GM19023 (cell line): Measurements from ENCODE around the gene MEIOB.
"Not testable (repeated sequence)": the region's sequence is repeated elsewhere in the genome, so short reads cannot be mapped to it uniquely, and the experiment has no call there.

Source experiments
- ATAC-seq: cut with Tn5 transposase; IDR thresholded peaks from one replicate; pipeline ENCODE4 v1.9.1; 2021; ENCODE audit warnings: mild to moderate bottlenecking, moderate library complexity; ENCODE audit not compliant: unreplicated experiment

The MEIOB gene

DNA sequence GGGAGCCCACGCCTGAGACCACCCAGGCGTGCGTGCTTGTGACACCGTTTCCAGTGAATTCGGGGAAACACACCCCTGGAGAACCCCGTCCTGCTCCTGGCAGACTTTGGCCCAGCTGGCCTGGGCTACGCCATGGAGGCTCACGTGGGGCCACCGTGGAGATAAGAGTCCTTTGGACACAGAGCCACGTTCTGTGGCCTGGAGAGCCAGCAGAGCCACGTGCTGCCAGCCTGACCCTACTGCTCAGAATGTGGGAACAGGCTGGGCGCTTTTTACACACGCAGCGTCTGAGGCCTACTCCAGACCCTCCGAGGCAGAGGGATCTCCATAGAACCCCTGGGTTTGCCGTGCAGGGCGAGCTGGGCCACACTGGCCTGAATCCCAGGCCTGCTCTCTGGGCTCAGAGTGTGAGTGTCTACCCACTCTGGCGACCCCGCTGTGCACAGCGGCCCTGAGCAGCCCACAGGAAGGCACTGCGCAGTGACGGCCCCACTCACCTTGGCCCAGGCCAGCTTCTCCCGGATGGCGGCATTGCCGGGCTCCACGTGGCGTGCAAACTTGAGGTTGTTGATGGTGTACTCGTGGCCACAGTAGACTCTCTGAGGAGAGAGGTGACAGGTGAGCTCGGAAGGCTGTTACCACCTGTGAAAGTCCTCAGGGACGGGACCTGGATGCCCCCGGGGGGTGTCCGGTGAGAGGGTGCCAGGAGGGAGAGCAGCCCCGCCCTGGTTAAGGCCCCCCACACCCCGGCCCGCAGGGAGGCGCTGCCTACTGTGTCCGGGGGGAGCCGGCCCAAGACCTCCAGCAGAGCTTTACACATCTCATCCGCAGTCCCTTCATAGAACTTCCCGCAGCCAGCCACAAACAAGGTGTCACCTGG lies 55.3 kb downstream of the MEIOB start:
- no peak for ATAC-seq

DNA sequence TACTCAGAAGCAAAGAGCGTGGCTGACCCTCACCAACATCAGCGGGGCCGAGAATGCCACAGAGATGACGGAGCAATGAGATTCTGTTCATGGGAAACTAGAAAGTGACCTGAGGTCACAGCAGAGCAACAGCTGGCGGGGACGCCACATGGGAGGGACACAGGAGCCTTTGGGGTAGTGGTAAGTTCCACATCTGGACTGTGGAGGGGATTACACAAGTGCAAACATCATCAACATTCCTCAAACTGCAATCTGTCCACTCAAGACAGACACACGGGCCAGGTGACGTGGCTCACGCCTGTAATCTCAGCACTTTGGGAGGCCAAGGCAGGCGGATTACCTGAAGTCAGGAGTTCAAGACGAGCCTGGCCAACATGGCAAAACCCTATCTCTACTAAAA lies 56.5 kb downstream of the MEIOB start:
- no peak for ATAC-seq

DNA sequence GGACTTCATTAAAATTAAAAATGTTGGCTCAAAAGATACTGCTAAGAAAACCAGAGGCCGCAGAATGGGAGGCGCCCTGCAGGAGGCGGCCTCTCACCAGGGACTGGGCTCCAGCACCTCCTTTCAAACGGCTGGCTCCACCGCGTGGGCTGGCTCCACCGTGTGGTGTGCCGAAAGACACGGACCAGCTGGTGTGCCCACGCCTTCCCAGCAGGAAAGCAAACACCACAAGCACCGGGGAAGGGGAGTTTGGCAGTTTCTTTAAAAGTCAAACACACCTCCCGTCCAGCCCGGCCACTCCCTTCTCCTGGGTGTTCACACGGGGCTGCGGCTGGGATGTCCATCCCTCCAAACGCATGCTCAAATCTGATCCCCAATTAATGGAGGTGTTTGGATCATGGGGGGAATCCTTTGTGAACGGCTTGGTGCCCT lies 59.2 kb downstream of the MEIOB start:
- no peak for ATAC-seq

DNA sequence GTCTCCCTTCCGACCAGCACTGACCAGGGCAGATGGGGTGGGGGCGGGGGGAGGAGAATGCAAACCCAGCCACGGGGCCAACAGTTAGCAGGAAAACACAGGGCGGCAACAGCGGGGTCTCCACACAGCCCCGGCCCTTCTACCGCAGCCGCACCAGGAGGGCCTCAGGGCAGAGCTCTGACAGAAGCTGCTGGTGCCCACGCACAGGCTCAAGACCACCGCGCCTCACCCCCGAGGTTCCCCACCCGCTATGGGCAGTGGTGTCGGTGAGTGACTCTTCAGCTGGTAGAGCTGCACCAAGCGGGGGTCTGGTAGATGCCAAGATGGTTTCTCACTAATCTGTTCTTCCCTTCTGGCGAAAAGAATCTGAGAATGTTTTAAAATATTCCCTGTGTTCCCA lies 61.4 kb downstream of the MEIOB start:
- no peak for ATAC-seq

DNA sequence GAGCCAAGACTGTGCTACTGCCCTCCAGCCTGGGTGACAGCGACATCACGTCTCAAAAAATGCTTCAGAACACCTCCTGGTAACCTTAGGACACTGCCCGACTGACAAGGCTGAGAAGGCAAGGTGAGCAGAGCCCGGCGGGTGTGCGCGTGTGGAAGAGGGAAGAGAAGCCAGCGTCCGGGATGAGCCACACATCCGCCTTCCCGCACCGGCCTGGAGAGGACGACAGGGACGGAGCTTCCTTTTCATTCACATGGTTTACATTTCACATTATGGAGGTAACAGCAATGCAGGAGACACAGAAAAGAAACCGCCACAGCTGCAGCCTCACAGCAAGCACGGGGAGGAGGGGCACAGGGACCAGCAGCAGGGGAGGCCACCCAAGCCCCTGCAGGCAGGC lies 61.9 kb downstream of the MEIOB start:
- ATAC-seq, result no peak

DNA sequence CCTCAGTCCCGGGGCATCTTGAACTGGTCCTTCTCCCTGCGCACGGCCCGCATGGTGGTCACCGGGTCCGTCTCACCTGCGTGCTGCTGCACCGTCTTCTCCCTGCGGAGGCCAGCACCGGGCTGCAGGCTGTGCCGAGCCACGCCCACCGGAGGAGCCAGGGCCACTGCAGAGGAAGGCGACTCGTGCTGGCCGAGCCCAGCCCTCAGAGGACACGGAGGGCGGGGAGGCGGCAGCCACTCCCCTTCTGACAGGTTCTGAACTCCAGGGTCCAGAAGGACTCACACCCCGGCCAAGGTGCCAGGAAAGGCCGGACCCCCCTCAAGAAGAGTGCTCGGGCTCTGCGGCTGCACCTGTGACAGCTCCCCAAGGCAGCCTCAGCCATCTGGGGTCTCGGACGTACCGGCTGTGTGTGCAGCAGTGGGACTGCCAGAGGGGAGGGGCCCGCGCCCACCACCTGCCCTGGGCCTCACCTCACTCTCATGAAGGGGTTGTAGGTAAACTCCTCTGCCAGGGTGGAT lies 62.6 kb downstream of the MEIOB start:
- ATAC-seq, result no peak

DNA sequence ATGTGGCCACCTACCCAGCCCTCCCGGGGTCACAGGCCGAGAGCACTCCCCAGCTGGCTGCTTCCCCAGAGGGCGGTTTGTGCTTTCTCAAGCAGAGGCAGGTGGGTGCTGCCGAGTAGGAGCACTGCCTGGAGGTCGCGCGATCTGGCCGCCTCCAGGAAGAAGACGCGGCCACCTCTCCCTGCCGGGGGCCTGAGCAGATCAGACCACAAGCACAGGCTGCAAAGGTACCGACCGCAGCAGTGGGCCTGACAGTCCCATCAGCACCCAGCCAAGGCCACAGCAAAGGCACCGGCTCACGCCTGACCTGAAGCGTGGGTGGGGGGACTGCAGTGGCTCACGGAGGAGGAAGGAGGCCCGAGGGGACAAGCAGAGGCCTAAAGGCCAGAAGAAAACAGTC lies 63.3 kb downstream of the MEIOB start:
- no peak for ATAC-seq

DNA sequence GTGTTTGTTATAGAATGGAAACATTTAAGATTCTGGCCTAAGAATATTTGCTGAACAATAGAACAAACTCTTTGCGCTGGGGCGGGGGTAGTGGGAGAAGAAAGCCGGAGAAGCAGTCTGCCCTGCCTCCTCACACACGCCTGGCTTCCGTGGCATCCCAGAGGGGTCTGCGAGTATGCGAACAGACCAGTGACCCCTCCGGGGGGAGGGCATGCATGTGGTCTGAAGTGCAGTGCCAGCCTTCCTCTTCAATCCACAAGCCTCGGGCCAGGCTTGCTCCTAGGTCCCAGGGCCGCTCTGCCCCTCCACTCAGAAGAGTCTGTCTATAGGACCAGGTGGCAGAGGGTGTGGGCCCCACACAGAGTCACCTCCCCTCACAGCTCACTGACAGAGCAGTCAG lies 64.3 kb downstream of the MEIOB start:
- ATAC-seq, result no peak

DNA sequence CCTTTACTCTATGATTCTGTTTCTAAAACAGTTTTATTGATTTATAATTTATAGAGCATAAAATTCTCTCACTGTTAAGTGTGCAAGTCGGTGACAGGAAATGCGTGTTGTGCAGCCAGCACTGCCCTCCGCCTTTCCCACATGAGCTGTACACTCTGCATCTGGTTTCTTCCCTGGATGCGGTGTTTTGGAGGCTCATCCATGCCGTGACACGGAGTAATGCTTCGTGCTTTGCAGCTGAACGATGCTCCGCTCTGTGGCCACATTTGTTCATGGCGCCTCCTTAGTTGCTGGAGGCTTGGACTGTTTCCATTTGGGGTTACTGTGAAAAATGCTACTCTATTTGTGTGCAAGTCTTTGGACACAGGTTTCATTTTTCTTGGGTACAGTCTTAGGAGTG lies 71.3 kb downstream of the MEIOB start:
- ATAC-seq, result no peak

DNA sequence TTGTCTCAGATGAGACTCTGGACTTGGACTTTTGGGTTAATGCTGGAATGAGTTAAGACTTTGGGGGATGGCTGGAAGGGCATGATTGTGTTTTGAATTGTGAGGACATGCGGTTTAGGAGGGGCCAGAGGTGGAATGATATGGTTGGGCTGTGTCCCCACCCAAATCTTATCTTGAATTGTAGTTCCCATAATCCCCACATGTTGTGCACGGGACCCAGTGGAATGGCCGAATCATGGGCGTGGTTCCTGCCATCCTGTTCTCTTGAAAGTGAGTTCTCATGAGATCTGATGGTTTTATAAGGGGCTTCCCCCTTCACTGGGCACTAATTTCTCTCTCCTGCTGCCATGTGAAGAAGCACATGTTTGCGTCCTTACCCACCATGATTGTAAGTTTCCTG lies 72.7 kb downstream of the MEIOB start:
- ATAC-seq, result not testable (repeated sequence)

DNA sequence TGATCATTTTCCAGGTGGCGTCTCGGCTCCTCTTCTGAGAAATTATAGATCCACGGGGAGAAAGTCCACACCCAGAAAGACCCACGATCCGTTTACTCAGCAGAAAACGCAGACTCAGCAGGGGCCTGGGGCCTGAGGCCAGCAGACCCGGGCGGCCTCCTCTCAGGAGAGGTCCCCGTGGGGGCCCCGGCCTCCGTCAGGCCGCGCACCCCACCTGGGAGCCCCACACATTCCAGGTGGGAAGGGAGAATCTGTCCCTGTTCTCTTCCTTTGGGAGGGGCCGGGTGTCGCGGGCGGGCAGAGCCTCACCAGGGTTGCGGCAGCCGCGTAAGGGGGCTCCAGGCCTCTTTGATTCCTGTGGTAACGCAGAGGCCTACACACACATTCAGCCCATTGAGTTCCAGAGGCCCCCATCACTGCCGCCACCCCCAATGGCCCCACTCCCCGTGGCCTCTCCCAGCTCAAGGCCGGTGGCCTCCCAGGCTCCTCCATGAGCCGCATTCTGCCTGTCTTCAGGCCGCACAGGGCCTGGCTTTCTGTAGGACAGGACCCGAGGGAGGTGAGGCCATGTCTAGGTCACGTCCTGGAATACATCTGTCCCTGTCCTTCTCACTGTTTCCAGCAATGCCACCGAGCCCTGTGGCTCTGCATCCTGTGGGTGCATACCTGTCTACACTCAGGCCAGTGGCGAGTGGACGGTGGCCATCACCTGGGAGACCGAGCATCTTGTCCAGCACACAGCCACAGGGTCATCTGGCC lies 76.9 kb downstream of the MEIOB start:
- no peak for ATAC-seq

DNA sequence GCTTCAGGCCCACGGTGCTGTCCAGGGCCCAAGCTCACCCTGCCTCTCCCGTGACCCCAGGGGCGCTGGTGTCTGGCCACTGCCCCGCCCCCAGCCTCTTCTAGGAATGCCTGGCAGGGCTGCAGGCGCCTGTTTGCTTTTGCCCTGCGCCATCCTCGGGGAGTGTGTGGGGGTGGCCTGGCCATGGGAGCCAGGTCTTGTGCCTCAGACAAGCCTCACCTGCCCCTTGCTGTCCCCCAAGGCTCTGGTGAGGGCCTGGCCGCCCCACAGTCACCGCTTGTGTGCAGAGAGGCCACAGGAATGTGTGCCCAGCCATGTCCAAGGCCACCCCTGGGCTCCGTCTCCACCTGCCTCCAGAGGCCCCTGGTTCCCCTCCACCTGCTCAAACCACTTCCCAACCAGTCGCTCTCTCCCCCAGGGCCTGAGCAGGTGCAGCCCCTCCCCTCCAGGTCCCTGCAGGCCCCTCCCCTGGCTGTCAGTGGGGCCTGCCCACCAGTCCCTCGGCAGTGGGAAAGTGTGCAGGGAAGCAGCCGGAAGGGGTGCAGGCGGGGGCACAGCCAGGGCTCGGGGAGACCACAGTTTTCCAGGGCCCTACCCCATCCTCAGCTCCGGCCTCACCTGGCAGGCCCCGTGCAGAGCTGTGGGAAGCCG lies 77.6 kb downstream of the MEIOB start:
- no peak for ATAC-seq

DNA sequence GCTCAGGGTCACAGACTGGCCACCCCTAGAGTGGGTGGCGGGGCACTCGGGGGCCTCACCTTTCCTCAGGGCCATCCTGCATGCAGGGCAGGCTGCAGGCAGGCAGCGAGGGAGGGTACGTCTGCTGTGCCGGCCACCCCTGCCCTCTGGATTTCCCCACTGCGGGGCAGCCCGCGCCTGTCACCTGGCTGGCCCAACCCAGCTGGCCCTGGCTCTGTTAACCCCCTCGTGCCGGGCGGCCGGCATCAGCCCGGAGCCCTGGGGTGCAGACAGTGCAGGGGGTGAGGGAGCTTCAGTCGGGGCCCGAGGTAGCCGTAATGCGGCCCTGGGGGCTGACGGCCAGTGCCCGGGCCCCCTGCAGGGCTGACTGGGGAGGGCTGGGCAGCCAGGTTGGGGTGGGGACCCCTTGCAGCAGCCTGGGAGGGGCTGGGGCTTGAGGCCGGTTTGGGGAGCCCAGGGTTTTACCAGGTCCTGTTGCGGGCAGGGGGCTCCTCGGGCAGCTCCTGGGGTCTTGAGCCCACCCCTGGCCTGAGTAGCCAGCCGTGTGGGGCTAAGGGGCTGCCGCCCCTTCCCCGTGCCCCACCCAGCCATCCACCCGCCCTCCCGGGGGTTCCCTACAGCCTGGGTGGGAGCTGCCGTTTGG lies 78.3 kb downstream of the MEIOB start, which contains the start of gene IGFALS:
TSS of gene IGFALS (minus strand) at position 128 of the 643 bp plus-strand sequence. CDS start at position 75, 53 bp downstream.
- no peak for ATAC-seq

DNA sequence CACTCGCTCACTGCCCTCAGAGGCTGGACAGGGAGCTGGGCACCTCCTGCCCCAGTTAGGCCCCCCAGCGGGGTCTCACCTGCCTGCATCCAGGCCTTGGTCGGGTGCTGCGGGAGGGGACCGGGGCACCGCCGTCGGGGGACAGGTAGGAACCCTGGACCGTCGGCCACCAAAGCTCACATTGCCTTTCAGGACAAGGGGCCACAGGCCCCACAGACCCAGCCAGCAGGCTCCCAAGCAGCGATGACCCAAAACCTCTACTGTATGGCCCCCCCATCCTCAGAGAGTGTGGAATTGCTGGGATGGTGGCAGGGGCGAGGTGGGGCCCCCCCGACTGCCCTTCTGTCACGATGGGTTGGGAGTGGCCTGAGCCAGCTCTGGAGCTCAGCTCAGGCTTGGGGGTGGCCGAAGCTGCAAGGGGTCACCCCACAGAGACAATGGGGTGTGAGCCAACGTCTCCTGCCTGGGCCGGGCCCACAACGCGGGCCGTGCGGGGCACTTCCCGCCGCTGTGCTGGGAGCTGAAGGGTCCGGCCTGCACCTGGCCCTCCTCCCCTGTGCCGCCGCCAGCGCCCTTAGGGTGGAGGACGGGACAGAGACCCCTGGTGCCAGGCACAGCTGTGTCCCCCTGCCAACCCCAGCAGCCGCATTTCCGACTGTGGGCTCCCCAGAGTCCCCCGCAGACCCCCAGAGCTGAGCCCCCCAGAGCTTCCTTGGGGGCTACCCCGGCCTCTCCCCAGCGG lies 79.0 kb downstream of the MEIOB start:
- ATAC-seq, result no peak

DNA sequence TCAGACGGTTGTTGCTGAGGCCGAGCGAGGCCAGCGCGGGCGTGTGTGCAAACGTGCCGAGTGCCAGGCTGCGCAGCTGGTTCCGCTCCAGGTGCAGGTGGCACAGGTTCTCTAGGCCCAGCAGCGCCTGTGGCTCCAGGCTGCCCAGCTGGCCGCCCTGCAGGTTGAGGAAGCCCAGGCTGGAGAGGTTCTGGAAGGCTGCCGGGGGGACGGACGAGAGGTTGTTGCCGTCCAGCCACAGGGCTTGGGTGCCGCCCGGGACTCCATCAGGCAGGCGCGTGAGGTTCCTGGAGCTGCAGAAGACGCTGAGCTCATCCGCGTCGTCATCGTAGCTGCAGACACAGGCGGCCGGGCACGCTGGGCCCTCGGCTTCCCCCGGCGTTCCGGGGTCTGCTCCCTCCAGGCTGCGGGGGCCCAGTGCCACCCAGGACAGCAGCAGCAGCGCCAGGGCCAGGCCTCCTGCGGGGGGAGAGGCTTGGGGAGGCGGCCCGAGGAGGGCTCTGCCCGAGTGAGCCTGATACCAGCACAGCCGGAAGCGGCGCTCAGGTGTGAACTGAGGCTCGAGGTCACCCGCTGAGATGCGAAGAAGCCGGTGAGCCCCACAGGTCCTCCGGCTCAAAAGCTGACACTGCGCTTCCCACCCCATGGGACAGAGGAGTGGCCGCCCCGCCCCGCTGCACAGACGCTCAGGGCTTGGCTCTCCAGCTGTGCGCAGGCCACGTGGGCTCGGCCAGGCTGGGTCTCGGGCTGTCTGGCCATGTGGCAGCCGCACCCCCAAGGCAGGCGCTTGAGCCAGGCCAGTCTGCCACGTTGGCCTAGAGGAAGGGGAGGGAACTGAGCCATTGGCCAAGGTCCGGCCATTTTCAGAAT lies 79.8 kb downstream of the MEIOB start:
- no peak for ATAC-seq

DNA sequence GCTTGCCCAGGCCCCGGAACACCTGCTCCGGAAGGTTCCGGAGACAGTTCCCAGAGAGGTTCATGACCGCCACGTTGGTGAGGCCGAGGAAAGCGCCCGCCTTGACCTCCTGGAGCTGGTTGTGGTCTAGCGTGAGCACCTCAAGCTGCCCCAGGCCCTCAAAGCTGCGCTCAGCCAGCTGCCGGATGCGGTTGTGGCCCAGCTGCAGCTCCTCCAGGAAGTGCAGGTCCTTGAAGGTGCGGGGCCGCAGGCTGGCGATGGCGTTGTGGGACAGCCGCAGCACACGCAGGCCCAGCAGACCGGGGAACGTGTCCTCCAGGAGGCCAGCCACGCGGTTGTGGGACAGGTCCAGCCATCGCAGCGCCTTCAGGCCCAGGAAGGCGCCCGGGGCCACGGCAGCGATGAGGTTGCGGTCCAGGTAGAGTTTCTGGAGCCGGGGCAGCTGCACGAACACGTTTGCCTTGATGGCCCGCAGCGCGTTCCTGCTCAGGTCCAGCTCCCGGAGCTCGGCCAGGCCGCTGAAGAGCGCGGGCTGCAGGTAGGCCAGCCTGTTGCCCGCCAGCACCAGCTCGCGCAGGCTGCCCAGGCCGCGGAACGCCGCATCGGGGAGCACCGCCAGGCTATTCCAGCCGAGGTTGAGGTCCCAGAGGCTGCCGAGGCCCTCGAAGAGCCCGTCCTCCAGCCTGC lies 80.6 kb downstream of the MEIOB start:
- ATAC-seq, result no peak

DNA sequence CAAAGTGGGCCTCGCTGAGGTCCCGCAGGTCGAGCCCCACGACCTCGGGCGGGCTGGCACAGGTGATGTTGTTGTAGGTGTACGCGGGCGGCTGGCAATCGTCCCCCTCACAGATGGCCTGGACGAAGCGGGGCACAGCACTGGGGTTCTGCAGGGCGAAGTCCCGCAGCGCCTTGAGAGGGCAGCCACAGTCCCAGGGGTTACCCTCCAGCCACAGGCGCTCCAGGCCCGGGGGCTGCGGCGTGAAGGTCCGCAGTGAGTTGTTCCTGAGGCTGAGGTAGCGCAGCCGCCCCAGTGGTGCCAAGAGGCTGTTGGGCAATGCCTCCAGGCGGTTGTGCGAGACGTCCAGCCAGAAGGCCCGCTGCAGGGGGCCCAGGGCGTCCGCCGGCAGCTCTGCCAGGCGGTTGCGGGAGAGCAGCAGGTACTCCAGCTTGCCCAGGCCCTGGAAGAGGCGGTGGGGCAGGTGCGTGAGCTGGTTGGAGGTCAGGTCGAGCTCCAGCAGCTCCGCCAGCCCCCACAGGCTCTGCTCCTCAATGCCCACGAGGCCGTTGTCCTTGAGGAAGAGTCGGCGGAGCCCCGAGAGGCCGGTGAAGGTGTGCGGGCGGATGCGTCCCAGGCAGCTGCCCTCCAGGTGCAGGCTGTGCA lies 81.2 kb downstream of the MEIOB start:
- no peak for ATAC-seq

DNA sequence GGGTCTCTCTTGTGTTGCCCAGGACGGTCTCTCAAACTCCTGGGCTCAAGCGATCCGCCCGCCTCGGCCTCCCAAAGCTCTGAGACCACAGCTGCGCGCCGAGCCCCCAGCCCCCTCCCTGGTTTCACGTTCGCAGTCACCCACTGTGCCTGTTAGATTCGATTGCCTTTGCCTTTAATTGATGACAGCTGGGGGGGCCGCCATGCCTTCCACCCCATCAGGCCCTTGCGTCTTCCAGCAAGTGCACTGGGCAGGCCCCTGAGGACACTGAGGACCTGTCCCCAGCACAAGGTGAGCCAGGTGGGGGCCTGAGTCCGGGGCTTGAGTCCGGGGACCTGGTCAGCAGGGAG lies 81.7 kb downstream of the MEIOB start:
- ATAC-seq, result no peak
